CD4-positive, alpha-beta T cell treated with Interleukin-6 at 100 ng/mL for 8 hours (primary cell): Measurements from ENCODE around the gene ZNF333.

Experiments used
- DNase-seq: peaks from one replicate; pipeline ENCODE4 v3.0.0-alpha.2; 2020; ENCODE audit warnings: mixed read lengths, low spot score

The ZNF333 gene

DNA sequence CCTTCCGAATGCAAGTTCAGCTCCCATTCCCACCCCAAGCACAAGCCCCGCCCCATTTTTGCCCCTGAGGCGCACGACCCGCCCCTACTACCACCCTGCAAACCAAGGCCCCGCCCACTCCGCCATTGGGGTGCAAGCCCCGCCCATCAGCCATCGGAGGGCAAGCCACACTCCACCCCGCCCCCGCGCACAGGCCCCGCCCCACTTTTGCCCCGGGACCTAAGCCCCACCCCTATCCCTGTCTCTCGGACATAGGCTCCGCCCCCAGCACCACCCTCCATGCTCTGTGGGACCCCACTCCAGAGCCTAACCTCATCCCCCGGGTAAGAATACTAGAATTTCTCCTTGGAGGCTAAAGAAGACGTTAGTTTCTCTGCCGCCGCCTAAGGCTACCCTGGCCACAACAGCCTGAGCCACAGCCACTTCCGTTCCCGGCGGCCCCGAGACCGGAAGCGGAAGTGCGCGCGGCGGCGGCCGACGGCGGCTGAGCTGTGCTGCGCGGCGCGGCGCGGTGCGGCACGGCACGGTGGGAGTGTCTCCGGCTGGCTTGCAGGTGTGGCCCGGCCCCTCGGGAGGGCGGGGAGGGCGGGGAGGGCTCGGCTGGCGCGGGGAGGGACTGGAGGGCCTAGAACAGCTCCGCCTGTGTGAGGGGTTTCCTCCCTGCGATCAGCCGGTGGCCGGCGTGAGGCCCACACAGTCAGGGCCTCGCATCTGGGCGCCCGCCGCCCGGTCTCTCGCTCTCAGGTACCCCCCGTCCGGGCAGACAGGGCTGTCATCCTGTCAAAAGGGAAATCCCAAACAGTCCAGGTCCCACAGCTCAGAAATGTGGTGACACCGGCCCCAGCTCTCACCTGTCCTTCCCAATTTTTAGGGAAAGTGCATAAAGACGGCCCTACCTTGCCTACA, at the start of gene ZNF333:
TSS of gene ZNF333 (plus strand) at position 451 of the 906 bp plus-strand sequence. CDS start 3,444 bp downstream, outside the sequence.
- DNase-seq: peak; percentile 96

DNA sequence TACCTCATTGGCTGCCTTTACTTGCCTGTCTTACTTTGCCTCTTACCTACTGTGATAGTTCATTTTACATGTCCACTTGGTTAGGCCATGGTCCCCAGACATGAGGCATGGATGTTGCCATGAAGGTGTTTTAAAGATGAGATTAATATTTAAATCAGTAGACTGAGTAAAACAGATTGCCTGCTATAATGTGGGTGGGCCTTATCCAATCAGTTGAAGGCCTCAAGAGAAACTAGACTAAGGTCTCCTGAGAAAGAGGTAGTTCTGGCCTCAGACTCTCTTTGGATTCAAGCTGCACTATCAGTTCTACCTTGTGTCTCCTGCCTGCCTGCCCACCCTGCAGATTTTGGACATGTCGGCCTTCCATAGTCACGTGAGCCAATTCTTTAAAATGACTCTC, 41.3 kb upstream of the ZNF333 start:
- no peak for DNase-seq

DNA sequence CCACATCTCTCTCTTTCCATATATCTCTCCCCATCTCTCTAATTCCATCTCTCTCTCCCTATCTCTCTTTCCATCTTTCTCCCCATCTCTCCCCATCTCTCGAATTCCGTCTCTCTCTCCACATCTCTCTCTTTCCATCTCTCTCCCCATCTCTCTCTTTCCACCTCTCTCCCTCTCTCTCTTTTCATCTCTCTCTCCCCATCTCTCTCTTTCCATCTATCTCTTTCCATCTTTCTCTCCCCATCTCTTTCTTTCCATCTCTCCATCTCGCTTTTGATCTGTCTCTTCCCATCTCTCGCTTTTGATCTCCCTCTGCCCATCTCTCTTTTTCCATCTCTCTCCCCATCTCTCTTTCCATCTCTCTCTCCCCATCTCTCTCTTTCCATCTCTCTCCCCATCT, 40.8 kb upstream of the ZNF333 start:
- no peak for DNase-seq

DNA sequence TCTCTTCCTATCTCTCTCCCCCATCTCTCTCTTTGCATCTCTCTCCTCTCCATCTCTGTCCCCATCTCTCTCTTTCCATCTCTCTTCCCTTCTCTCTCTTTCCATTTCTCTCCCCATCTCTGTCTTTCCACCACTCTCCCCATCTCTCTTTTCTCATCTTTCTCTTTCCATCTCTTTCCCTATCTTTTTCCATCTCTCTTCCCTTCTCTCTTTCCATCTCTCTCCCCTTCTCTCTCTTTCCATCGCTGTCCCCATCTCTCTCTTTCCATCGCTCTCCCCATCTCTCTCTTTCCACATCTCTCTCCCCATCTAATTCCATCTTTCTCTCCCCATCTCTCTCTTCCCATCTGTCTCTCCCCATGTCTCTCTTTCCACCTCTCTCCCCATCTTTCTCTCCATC, 39.7 kb upstream of the ZNF333 start:
- no peak for DNase-seq

DNA sequence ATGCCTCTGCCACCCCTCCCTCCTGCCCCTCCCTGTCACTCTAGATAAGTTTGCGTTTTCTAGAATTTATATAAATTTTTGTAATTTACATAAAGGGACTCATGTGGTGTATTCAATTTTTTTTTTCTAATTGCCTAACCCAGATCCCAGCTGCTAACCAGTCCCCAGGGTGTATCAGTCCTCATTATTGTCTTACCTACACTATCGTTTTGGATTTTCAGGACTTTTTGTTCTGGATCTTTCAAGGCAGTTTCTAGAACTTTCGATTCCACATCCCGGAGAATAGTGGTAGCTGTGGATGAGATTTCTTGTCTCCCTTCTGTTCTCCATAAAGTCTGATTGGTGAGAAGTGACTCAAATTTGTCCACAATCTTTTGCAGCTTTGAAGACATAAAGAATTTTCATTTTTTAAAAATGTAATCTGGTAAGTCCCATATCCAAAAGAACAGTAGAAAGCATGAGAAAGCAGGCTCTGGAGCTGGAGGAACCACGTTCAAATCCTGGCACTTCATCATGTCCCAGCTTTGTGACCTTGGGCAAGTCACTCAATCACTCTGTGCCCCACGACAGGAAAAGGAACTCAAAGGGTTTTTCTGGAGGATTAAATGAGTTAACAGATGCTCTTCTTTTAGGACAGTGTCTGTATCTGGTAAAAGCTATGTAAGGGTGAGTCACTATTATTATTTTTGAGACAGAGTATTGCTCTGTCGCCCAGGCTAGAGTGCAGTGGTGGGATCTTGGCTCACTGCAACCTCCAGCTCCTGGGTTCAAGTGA, 34.9 kb upstream of the ZNF333 start:
- no peak for DNase-seq

DNA sequence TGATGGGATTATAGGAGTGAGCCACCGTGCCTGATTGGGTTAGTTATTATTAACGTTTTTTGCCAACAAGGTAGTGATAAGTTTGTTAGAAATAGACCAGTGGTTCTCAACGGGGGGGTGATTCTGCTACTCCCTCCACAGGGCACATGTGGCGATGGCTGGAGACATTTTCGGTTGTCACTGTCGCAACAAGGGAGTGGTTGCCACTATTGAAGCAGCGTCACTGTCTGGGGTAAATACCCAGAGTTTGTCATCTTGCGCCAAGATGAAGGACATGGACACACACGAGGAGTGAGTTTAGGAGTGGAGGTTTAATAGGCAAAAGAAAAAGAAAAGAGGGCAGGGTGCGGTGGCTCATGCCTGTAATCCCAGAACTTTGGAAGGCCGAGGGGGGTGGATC, 34.1 kb upstream of the ZNF333 start:
- no peak for DNase-seq

DNA sequence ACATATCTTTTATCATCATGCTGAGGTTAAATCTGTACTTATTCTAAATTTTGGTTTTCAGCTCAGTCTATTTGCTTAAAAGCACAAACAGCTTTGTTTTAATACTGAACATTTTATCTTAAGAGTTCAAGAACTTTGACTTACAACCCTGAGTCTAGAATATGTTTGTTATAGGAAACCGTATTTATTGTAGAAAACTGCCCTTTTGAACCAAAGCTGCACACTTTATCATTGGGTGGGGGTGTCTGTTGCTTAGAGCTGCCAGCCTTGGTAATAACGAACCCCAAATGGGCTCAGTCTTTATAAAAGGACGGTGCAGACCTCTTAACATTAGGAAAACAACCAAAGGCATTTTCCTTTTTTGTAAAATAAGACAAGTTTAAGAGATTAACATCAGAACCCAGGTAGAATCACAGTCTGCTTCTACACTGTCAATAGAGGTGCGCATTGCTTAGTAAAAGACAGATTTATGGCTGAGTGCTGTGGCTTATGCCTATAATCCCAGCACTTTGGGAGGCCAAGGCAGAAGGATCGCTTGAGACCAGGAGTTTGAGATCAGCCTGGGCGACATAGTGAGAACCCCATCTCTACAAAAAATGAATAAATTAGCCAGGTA, 29.9 kb upstream of the ZNF333 start:
- DNase-seq: no peak

DNA sequence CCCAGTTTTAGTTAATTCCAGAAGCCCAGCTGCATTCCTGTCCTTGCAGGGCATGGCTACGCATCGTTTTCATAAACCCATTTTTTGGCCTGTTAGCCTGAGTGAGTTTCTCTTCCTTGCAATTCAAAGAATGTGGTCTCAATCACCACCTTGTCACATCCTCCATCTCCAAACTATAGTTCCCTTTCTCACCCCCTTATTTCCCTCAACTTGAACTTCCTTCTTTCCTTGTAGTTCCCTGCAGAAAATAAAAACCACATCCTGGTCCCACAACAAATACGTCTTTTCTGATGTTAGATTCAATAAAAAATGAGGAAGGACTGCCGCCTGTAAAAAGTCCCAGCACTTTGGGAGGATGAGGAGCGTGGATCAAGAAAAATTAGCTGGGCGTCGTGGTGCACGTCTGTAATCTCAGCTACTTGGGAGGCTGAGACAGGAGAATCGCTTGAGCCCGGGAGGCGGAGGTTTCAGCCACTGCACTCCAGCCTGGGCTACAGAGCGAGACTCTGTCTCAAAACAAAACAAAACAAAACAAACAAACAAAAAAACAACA, 28.4 kb upstream of the ZNF333 start:
- no peak for DNase-seq

DNA sequence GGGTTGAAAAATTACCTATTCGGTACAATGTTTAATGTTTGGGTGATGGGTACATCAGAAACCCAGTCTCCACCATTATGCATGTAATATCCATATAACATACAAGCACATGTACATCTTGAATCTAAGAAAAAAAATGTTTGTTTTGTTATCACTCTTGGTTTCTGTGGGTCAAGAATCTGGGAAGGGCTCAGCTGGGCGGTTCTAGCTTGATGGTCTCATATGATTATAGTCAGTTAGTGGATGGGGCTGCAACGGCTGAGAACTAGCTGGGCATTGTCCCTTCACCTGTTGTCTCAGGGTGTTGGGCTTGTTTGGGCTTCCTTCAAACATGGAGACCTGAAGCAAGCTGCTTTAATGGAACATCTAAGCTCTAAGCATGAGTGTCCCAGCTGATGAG, 19.9 kb upstream of the ZNF333 start:
- no peak for DNase-seq

DNA sequence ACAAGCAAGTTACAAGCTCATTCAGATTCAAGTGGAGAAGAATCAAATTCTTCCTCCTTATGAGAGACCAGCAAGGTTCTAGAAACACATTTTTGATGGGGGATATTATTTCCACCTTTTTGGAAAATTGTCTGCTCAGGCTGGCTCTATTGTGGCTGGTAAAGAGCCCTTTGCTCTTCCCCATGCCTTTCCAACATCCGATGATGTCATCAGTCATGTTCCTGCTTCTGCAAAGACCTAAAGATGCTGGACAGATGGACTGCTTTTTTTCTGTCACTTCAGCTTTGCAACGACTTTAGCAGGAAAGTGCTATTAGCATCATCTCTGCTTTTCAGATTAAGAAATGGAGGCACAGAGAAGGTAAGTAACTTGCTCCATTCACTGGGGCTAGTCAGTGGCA, 19.4 kb upstream of the ZNF333 start:
- DNase-seq: no peak

DNA sequence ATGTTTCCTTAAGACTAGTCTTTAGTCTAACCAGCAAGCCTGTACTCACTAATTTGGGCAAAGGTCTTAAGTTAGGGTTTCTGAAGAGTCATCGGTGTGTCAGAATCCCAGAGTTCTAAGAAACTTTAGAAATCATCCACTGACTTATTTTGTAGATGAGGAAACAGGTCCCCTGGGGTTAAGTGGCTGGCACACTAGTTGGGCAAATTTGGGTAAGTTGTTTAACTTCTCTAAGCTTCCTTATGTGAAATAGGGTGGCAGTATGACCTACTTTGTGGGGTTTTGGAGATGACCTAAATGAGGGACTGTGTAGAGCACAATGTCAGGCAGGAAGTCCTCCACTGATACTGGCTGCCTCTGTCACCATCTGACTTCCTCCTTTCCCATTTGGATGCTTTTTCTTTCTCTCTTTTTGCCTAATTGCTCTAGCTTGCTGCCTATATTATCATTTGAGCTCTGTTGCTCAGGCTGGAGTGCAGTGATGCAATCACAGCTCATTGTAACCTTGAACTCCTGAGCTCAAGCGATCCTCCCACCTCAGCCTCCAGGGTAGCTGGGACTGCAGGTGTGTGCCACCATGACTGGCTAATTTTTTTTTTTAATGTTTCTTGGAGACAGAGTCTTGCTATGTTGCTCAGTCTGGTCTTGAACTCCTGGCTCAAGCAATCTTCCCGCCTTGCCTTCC, 17.5 kb upstream of the ZNF333 start:
- DNase-seq: peak; percentile 27

DNA sequence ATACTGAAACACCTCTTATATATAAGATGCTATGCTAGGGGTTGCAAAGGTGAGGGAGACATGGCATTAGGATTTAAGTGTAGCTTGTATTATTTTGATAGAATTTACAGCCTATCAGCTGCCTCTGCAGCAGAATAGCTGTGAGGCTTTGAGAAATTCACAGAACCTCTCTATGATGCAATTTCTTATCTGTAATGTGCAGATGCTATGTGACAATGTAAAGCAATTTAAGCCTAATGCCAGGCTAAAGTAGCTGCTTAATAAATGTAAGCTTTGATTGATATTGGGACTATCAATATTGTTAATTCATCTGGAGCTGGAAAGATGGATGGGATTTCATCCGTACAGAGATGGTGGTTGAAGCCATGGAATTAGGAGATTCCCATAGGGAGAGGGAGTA, 16.8 kb upstream of the ZNF333 start:
- no peak for DNase-seq

DNA sequence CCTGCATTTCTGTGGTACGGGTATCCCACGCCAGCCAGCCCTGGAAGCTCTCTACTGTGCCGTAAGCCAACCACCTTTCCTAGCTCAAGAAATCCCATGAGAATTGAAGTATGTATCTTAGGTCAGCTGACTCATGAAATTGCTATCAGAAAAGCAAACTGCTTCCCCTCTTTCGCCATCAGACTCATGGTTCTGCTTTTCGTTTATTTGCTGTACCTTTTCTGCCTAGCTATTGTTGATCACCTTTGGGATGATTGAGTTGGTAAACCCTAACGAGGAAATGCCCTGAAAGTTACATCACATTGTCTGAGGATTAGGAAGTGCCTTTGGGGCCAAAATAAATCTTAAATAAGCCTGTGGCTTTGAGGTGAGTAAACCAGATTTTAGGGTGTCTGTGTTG, 15.1 kb upstream of the ZNF333 start, which contains the start of gene ADGRE3:
TSS of gene ADGRE3 (minus strand) at position 81 of the 400 bp plus-strand sequence. CDS start at position 7, 74 bp downstream.
- no peak for DNase-seq

DNA sequence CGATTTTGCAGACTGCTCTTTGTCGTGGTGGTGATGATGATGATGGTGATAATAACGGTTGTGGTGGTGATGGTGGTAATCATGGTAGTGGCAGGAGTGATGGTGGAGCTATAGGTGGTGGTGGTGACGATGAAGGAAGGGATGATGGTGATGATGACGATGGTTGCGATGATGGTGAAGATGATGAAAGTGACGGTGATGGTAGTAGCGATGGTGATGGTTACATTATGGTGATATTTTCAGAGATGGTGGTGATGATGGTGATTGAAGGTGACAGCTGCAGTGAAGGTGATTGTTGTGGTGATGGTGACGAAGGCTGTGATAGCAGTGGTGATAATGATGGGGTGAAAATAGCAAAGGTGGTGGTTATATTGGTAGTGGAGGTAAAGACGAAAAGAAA, 13.1 kb upstream of the ZNF333 start:
- no peak for DNase-seq

DNA sequence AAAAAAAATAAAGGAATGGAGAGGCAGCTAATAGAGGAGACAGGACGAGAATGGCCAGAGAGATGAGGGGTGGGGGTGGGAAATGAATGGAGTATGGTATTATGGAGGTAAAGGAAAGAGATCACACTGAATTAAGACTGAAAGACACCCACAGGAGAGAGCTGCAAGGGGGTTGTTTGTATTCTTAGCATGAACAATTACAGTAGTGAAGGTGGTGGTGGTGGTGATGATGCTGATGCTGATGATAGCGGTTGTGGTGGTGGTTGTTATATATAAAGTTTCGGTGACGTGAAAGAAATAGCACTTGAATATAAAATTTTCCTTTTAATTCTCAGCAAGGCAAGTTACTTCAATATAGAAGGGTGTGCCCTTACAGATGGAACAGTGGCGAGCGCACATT, 12.4 kb upstream of the ZNF333 start:
- DNase-seq: no peak

DNA sequence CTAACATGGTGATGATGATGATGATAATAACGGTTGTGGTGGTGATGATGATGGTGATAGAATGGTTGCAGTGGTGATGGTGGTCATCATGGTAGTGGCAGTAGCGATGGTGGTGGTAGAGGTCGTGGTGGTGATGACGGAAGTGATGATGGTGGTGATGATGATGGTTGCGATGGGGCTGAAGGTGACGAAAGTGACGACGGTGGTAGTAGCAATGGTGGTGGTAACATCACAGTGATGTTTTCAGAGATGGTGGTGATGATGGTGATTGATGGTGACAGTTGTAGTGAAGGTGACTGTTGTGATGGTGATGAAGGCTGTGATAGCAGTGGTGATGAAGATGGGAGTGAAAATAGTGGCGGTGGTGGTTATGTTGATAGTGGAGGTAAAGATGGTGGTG, 11.6 kb upstream of the ZNF333 start:
- no peak for DNase-seq

DNA sequence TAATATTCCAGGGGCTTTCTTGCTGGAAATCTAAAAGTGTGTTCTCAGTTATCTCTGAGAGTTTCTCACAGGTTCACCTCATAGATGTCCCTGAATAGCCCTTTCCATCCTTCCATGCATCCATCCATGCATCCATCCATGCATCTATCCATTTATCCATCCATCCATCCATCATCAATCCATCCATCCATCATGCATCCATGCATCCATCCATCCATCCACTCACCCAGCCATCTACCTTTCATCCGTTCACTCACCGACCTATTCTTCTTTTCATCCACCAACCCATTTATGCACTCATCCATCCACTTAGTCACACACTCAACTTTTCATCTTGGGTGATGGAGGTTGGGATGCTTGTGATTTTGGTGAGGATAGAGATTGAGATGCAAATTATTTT, 7.8 kb upstream of the ZNF333 start:
- no peak for DNase-seq

DNA sequence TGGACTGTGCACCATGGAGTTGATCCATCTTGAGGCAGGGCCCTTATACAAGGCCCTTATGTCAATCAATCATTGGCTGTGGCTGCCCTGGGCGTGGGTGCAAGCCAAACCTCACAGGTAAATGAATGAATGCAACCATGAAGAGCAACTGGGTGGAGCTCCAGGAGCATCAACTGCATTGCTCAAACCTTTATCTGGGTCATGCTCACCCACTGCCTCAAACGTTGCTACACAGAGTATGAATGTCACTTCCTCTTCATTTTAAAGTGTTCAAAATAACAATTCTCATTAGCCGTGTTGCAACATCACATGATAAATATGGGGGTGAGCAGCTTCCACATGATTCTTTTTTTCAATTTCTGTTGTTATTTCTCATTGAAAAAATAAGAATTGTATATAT, 6.4 kb upstream of the ZNF333 start:
- DNase-seq: peak; percentile 12

DNA sequence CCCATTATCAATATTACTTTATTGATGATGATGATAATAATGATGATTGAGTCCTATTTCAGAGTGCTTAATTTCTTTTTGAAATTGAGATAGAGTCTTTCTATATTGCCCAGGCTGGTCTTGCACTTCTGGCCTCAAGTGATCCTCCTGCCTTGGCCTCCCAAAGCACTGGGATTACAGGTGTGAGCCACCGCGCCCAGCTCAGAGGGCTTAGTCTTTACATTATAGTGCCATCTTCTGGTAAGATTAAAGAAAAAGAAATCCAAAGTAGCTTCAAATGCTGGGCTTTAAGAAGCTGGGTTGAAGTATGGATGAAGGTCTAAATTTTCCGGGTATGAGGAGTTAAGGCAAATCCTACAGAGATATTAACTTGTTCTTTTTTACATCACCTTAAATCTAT, 3.4 kb upstream of the ZNF333 start:
- peak; percentile 6 for DNase-seq

DNA sequence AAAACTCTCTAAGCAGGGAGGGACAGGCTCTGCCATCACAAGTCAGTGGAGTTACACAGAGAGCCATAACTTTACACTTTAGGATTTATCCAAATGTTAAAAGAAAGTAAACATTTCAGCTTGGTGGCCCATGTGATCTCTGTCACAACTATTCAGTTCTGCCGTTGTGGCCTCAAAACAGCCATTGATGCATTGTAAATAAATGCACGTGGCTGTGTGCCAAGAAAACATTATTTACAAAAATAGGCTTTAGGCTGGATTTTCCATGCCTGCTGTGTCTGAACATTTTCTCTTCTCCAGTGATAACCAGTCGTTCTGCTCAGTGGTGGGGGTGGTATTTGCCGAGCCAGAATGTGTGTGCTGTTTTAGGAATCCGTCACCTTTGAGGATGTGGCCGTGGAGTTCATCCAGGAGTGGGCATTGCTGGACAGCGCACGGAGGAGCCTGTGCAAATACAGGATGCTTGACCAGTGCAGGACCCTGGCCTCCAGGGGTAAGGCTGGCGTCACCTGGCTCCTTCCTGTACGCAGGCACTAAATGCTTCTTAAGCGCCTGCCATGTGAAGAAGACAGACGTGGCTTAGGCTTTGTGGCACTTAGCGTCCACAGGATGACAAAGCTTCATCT, 4.9 kb downstream of the ZNF333 start:
- DNase-seq: no peak

DNA sequence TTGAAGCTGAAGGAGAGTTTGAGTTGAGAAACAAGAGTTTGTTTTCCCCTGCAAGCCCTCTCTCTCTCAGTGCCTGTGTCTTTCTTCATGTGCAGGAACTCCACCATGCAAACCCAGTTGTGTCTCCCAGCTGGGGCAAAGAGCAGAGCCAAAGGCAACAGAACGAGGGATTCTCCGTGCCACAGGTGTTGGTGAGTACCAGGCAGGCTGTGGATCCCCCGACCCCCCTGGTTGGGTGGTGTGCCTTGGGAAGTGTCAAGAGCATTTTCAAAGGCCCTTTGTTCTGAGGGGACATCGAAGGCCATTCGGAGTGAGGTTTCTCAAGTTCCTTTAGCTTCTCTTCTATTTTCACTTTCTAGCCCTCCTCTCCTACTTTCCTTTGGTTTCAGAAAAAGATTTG, 5.6 kb downstream of the ZNF333 start:
- DNase-seq: no peak
